Panc1 (cell line): ENCODE data around the gene APP.

Experiments
- POLR2AphosphoS5 ChIP-seq: IDR thresholded peaks from 2 replicates; pipeline ENCODE4 v1.6.1; 2012; ENCODE audit warnings: mild to moderate bottlenecking, low read depth, low read length, moderate library complexity
- SIN3A ChIP-seq: IDR thresholded peaks from 2 replicates; pipeline ENCODE4 v1.6.1; 2012; ENCODE audit warnings: low read depth, mild to moderate bottlenecking, low read length, moderate library complexity, borderline replicate concordance; ENCODE audit not compliant: insufficient read depth
- TF ChIP-seq, protein P1 (sequence below): fragments of 450-650 bp; IDR thresholded peaks from 2 replicates; pipeline ENCODE4 v1.5.1; 2017; ENCODE audit warnings: mild to moderate bottlenecking

DNA sequence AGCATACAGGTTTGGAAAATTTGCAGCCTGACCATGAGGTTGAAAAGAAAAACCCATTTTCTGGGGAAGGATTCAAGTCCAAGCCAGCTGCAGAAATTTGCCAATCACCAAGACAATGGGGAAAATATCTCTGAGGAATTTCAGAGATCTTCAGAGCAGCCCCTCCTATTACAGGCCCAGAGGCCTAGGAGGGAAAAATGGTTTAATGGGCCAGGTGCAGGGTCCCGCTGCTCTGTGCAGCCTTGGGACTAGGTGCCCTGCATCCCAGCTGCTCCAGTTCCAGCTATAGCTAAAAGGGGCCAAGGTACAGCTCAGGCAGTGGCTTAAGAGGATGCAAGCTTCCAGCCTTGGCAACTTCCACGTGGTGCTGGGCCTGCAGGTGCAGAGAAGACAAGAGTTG is 322.3 kb downstream of the APP start:
- TF ChIP-seq, protein P1, sequence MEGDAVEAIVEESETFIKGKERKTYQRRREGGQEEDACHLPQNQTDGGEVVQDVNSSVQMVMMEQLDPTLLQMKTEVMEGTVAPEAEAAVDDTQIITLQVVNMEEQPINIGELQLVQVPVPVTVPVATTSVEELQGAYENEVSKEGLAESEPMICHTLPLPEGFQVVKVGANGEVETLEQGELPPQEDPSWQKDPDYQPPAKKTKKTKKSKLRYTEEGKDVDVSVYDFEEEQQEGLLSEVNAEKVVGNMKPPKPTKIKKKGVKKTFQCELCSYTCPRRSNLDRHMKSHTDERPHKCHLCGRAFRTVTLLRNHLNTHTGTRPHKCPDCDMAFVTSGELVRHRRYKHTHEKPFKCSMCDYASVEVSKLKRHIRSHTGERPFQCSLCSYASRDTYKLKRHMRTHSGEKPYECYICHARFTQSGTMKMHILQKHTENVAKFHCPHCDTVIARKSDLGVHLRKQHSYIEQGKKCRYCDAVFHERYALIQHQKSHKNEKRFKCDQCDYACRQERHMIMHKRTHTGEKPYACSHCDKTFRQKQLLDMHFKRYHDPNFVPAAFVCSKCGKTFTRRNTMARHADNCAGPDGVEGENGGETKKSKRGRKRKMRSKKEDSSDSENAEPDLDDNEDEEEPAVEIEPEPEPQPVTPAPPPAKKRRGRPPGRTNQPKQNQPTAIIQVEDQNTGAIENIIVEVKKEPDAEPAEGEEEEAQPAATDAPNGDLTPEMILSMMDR = no peak
- TF ChIP-seq POLR2AphosphoS5 (no peak), SIN3A (no peak)
